Measurements from ENCODE around the gene ACE2.
"Not testable (repeated sequence)": the region's sequence is repeated elsewhere in the genome, so short reads cannot be mapped to it uniquely, and the experiment has no call there.

The ACE2 gene

DNA sequence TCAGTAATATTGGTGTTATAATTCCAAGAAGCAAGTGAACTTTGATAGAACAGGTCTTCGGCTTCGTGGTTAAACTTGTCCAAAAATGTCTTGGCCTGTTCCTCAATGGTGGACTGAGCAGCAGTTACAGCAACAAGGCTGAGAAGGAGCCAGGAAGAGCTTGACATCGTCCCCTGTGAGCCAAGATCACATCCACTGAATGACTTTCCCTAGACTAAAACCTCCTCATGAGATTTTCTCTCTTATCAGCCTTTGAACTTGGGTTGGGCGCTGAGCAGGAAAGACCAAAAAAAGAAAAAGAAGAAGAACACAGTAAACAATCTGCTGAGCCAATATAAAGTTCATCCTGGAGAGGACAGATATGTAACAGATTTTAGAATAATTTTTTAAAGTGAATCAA is at the start of gene ACE2:
Gene ACE2, minus strand, starts transcription at position 216 of the 400 bp plus-strand sequence. Its CDS starts 49 bp downstream, at position 167.
- DNase-seq = no peak

DNA sequence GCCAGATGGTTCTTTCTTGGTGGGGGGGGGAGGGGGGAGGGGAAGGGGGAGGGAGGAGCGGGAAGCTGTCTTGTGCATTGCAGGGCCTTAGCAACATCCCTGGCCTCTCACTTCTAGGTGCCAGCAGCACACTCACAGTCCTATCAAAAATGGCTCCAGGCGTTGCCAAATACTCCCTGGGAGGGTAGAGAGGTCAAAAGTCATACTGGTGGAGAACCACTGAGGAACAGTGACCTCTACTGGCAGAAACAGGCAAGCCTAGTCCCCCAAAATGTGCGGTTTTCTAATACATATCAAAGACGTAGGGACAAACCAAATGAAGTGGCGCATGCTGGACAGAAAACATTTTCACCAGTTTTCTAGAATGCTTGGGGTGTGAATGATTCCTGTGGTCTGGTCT is 46.8 kb upstream of the ACE2 start:
- not testable (repeated sequence) for DNase-seq

DNA sequence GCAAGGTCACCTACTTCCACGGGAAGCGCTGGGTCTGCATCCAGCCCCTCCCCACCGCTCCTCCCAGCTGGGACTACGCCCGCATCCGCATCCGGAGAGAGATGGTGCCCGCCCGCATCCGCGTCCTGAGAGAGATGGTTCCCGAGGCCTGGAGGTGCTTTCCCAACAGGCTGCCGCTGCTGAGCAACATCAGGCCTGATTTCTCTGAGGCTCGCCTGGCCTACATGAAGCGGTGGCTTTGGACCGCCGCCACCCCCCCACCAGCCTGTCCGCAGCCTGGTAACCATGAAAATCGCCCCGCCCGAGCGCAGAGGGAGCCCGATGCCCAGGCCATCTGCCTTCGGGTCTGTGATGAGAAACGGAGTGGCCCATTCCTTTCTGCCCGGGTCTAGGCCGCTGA is 45.8 kb upstream of the ACE2 start:
- DNase-seq = no peak

DNA sequence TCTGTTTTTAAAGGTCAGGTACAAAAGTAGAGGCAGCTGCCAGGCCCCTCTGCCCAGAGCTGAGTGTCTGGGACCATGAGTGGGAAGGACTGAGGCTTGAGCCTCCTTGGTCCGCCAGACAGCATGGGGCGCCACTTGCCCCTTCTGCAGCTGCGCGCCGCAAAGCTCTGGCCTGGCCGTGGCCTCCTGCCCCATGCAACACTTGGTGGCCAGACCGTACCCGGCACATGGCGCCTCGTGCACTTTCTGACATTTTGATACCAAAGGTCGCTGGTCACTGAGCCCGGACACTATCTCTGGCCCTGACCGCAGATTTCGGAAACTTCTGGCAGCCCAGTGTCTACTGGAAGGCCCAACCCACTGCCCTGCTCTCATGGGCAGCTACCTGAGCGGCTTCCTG is 45.3 kb upstream of the ACE2 start:
- DNase-seq = no peak

- no peak for DNase-seq
Observed at GRCh38 chrX:15645266-15645665, 44.5 kb upstream of the ACE2 start.

- no peak for DNase-seq
Observed at GRCh38 chrX:15644560-15644872, 43.8 kb upstream of the ACE2 start.

DNA sequence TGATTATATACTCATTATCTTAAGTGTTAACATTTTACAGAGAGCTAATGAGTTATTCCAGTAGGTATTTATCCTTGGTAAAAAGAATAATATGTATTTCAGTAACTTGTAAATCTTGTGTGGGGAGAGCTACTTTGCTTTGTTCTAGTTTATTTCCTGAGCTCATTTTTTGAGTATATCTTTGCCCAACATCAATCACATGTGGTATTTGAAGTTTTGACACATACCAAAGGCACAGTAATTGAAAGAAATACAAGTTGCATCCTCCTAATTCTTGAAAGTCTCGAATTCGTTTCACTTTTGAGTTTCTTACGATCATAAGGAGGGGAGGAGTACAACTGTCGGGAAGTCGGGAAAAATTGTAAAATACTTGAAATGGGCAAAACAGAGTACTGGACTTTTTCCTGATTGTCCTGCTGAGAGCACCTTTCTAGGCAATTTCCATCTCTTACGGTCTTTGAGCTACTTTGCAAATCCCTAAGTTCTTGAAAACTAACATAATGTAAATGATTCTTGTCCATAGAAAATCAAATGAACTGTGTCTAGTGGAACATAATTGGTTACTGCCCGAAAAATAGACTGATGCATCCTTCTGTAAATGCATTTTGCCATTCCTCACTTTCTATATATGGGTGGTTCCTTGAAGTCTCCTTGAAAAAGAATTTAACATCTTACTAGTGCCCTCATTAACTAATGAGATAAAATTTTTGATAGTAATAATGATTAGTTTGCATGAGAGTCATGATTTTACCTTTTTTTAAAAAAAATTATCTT is 43.2 kb upstream of the ACE2 start:
- no peak for DNase-seq

GRCh38 chrX:15631637-15632036 is 30.9 kb upstream of the ACE2 start:
- no peak for DNase-seq

DNA sequence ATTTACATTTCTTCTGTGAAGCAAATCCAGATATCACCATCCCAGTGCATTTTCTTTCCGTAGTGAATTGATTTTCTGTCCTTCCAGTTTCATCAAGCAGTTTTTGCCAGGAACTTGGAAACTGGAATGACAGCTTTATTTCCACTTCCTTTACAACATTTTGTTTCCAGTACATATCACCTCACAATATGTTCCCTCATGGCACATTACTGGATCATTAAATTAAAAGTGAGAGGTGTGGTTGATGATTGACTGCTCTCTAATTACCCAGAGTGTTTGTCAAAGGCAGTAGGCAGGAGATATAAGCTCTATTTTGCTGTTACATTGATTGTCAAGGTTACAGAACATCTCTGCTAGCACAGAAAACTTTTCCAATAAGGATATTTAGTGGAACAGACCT is 22.3 kb upstream of the ACE2 start:
- no peak for DNase-seq

DNA sequence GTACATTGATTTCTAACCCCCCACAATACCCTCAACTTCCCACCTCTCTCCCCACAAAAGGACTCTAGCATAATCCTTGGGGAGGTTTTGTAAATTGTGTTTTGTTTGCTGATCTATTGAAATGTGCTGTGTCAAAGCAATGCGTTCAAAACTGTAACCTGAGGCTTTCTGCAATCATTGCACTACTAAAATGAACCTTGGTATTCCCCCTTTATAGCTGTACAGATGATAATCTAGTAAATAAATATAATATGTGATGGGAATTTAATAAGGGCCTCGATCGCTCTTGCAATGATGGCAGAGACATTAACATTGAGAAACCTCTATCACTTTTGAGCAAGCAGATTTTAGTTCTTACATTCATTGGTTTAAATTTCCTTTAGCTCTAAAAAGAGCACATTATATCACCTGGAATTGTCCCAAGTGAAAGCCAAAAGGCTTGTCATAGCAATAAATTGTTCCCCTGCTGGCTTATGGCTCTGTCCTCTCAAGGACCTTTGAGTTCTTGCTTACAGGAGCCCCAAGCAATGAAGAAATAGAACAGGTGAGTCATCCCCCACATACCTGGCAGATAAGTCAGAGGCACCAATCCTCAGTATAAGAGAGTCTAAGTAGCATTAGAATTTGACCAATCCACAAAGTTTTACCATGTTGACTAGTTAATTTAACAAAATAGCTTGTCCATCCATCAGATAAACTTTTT is 18.4 kb upstream of the ACE2 start:
- DNase-seq = no peak

DNA sequence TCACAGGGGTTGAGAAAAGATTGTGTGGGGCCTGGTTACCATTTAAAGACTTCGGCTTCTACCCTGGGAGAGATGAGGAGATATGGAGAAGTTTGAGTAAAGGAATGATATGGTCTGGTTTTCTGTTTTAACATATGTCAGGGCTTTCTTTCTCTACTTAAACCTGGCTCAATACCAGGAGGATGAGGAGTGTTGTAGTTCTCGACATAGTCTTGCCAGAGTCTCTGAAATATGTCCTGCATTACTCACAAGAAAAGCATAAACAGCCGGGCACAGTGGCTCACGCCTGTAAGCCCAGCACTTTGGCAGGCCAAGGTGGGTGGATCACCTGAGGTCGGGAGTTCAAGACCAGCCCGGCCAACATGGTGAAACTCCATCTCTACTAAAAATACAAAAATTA is 16.4 kb upstream of the ACE2 start:
- no peak for DNase-seq

DNA sequence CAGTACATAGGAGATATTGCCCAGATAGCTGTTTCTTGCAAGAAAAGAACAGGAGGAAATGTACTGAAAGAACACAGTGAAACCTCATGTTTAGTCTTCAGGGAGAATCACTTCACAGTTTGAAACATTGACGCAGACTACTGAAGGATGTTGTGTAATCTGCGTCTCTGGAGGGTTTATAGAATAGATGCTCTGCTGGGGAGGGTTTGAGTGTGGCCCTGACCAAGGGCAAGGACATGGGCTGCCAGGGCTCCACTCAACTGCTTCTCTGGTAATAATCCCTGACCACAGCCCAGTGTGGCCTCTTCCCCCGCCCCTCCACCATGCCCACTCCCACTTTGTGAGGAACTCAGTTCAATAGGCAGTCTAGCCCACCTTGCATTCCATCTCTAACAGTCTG is 15.8 kb upstream of the ACE2 start:
- DNase-seq = no peak

GRCh38 chrX:15607067-15607466 is 6.3 kb upstream of the ACE2 start:
- DNase-seq = no peak

DNA sequence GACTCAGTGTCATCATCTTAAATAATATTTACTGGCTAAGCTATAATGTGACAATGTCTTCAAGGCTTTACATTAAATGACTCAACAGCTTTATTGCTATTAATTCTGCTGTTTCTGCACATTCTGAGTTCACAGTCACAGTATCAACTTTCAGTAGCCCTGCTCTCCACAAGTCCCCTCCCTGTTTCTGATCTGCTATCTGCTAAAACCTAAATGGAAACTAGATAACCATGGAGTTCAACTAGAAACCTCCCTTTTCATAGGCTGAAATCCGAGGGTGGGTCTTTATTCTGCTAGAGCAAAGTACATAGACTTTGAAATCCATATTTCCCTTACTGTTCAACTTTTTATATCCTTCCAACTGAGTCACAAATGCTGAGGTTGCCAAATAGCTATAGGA is 5.4 kb upstream of the ACE2 start:
- DNase-seq = no peak

DNA sequence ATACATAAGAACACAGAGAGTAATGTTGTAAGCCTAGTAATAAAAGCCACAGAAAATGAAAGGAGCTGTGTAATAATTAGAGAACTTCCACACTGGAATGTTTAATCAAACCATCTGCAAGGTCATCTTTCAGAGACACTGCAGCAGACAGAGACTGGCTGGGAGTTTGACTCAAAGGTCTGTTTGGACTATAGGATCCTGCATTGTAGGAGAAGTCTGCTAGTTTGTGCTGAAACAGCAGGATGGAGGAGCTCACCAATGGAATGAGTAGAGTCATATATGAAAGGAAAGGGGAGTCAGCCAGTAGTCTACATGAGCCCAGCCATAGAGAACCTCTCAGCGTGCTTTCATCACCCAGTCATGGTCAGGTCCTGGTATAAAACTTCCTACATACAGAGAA is 4.5 kb upstream of the ACE2 start:
- no peak for DNase-seq

DNA sequence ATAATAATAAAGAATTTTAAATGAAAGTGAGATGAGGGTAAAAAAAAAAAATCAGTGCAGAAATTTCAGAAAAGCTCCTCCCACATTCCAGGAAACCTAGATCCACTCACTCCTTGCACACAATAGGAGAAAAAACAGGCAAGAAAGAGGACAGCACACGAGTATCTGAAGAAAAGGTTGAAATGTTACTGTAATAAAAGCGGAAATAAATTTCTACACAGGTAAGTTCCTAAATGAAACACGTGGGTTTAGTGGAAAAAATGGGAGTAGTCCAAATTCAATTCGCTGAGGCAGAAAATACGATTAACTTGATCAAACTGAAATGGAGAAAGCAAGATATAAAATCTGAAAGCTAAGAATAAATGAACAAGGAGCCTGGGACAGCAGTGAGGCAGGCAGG is 2.0 kb upstream of the ACE2 start:
- DNase-seq = no peak

DNA sequence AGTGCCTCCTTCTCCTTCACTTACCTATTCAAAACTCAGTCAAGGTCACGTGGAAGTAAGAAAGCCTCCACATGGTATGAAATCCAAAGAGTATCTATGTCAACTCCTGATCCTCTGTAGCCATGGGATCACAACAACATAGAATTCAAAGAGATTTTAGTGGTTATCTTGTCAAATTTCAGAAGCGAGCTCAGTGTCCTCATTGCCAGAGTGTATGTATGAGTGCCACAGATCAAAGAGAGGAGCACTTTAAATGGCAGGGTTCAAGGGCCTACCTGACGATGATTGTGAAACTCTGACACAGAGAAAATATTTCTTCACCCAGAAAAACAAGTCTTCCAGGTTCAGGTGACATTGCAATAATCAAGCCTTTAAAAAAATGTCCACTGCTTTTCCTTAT is 1.2 kb upstream of the ACE2 start:
- no peak for DNase-seq

DNA sequence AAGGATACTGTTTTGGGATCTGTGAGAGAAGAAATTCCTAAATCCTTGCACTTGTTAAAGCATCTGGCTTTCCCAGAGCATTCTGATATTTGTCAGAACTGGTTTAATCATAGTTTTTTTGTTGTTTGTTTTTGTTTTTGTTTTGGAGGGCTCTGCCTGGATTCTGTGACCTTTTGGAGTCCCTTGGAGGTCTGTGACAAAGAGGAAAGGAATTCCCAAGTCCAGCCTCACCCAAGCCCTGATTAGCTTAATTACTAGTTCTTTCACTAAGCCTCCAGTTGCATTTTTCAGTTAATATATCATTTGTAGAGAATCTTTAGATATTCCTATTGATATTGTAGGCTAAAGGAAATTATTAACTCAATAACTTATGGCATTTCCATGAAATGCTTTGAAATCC is 711 bp downstream of the ACE2 start:
- DNase-seq = no peak

- DNase-seq = no peak
Observed at GRCh38 chrX:15599461-15599860, 1.3 kb downstream of the ACE2 start.

DNA sequence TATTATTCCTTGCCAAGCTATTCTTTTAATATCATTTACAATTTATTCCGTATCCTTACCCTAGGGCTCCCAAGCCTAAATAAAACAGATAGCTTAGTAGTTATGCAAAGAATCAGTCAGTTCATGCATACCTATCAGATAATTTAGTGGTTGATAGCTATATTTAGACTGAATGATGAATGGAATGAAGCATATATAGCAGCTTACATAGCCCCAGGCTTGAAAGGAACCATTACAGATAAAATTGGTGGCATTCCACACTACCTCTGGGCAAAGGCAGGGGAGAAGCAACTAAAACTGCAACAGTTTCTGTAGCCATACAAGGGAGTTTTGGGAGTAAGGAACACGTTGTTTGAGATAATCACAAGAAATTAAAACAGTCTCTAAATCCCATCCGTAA is 2.7 kb downstream of the ACE2 start:
- DNase-seq = no peak

- no peak for DNase-seq
Observed at GRCh38 chrX:15594371-15594770, 6.4 kb downstream of the ACE2 start.

DNA sequence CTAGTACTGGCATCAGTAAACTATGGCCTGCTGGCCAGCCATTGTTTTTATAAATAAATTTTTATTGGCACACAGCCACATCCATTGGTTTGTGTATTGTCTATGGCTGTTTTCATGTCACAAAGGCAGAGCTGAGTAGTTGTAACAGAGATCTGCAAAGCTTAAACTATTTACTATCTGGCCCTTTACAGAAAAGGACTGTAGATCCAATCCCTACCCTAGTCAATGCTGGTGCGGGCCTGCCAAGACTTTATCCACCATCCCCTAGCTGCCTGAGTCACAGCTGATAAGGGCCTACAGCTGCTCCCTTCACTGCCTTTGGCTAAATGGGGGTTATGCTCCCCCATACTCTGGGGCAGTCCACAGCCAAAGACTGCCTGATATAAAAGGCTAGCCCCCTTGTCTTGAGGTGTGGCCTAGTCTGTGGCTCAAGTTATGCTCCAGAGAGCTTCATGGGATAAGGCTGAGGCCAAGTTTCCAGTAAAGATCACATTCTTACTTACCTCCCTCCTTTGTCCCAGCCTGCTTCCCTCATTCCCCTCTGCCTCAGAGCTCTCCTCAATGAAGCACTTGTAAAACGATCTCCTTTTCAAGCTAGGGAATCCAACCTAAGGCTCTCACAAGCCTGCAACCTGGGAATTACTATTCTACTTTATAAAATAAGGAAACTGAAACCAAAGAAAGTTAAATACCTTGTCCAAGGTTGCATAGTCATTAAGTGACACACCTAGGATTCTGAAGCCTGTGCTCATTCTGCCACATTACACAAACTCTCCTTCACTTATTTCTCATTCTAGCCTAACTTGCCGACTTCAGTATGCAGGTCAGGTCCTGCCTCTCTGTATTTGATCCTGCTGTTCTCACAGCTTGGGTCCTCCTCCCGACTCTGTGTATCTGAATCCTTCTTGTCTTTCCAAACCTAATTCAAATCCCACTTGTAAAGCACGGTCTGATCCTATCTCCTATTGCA is 20.7 kb downstream of the ACE2 start:
- DNase-seq = no peak

- no peak for DNase-seq
Observed at GRCh38 chrX:15576019-15576418, 24.7 kb downstream of the ACE2 start.

- DNase-seq = no peak
Observed at GRCh38 chrX:15574017-15574416, 26.7 kb downstream of the ACE2 start.
